Measurements from ENCODE around the gene IRF9. TPM values are rescaled to one million over a fixed set of nuclear protein-coding genes. Genes with fewer than 3 reads are reported as not detected.
A peak's percentile ranks its signal among the peaks of the same experiment; 100 is the strongest.

IRF9 gene
- total RNA-seq, 2 donors from 2014 or later = 106 to 190 TPM

- Mint-ChIP-seq H3K4me3 (peak overlapping the region; percentile 86), H3K27ac (peak overlapping the region; percentile 82), H3K36me3 (ENCODE audit: low read depth) (peaks cover 73% of the 10 kb centered on the region), H3K27me3 (no peaks in the 10 kb centered on the region), H3K4me1 (peaks cover 45% of the 10 kb centered on the region), H3K9me3 (no peaks in the 10 kb centered on the region)
- ATAC-seq (replicated peaks) = no peak
Observed at GRCh38 chr14:24138396-24139271, 22.4 kb upstream of the IRF9 start.

GRCh38 chr14:24139272-24139934 is 21.7 kb upstream of the IRF9 start:
- ATAC-seq (replicated peaks) = no peak

GRCh38 chr14:24141097-24141880 is 19.8 kb upstream of the IRF9 start, which contains the start of gene EMC9:
EMC9 (minus strand) TSS chr14:24141591; CDS start chr14:24141304, 287 bp downstream.
- ATAC-seq (replicated peaks) = peak; percentile 90
- Mint-ChIP-seq H3K27me3 (no peaks in the 10 kb centered on the region), H3K27ac (peak within 1 kb of the TSS; percentile 90), H3K9me3 (no peaks in the 10 kb centered on the region), H3K4me3 (peak within 1 kb of the TSS; percentile 86), H3K4me1 (peaks cover 55% of the 10 kb centered on the region), H3K36me3 (ENCODE audit: low read depth) (peaks cover 99% of the 10 kb centered on the region)

More at GRCh38 chr14:24139272-24139934, 21.7 kb upstream of the IRF9 start:
- Mint-ChIP-seq H3K4me3 (peak overlapping the region; percentile 86), H3K36me3 (ENCODE audit: low read depth) (peaks cover 80% of the 10 kb centered on the region), H3K27ac (peak overlapping the region; percentile 82), H3K27me3 (no peaks in the 10 kb centered on the region), H3K9me3 (no peaks in the 10 kb centered on the region), H3K4me1 (peaks cover 51% of the 10 kb centered on the region)

GRCh38 chr14:24143511-24143910 is 17.6 kb upstream of the IRF9 start:
- no peak for ATAC-seq (replicated peaks)
- Mint-ChIP-seq H3K9me3 (no peaks in the 10 kb centered on the region), H3K27ac (no peak overlapping the region), H3K4me3 (peak overlapping the region; percentile 86), H3K27me3 (no peaks in the 10 kb centered on the region), H3K36me3 (ENCODE audit: low read depth) (peaks cover 85% of the 10 kb centered on the region), H3K4me1 (peaks cover 46% of the 10 kb centered on the region)

GRCh38 chr14:24144451-24144850 is 16.6 kb upstream of the IRF9 start:
- peak overlapping the region; percentile 91 for H3K4me3 Mint-ChIP-seq
- peaks cover 46% of the 10 kb centered on the region for H3K4me1 Mint-ChIP-seq
- H3K27me3 Mint-ChIP-seq = no peaks in the 10 kb centered on the region
- no peak overlapping the region for H3K27ac Mint-ChIP-seq
- no peaks in the 10 kb centered on the region for H3K9me3 Mint-ChIP-seq
- peaks cover 85% of the 10 kb centered on the region for H3K36me3 Mint-ChIP-seq (ENCODE audit: low read depth)
- no peak for ATAC-seq (replicated peaks)

GRCh38 chr14:24145219-24145618 is 15.8 kb upstream of the IRF9 start:
- H3K27ac Mint-ChIP-seq = peak overlapping the region; percentile 85

GRCh38 chr14:24145690-24146452 is 15.2 kb upstream of the IRF9 start:
- no peak for ATAC-seq (replicated peaks)
- Mint-ChIP-seq H3K9me3 (no peaks in the 10 kb centered on the region), H3K27me3 (no peaks in the 10 kb centered on the region), H3K36me3 (ENCODE audit: low read depth) (peaks cover 85% of the 10 kb centered on the region), H3K4me1 (peaks cover 46% of the 10 kb centered on the region), H3K27ac (peak overlapping the region; percentile 85), H3K4me3 (peak overlapping the region; percentile 91)

More at GRCh38 chr14:24145219-24145618, 15.8 kb upstream of the IRF9 start:
- H3K27me3 Mint-ChIP-seq = no peaks in the 10 kb centered on the region
- peaks cover 85% of the 10 kb centered on the region for H3K36me3 Mint-ChIP-seq (ENCODE audit: low read depth)
- H3K4me3 Mint-ChIP-seq = peak overlapping the region; percentile 91
- ATAC-seq (replicated peaks) = no peak
- H3K9me3 Mint-ChIP-seq = no peaks in the 10 kb centered on the region
- H3K4me1 Mint-ChIP-seq = peaks cover 46% of the 10 kb centered on the region

- H3K27ac Mint-ChIP-seq = peak within 1 kb of the TSS; percentile 85
- H3K9me3 Mint-ChIP-seq = no peaks in the 10 kb centered on the region
- H3K4me1 Mint-ChIP-seq = peaks cover 46% of the 10 kb centered on the region
- ATAC-seq (replicated peaks) = peak; percentile 74
- H3K36me3 Mint-ChIP-seq (ENCODE audit: low read depth) = peaks cover 85% of the 10 kb centered on the region
- H3K27me3 Mint-ChIP-seq = no peaks in the 10 kb centered on the region
- peak within 1 kb of the TSS; percentile 91 for H3K4me3 Mint-ChIP-seq
Observed at GRCh38 chr14:24146453-24146977, 14.6 kb upstream of the IRF9 start, which contains the start of gene PSME2. PSME2 (minus strand) TSS chr14:24146610; CDS start chr14:24146581, 29 bp downstream.

- Mint-ChIP-seq H3K4me3 (peak within 1 kb of the TSS; percentile 91), H3K27ac (peak within 1 kb of the TSS; percentile 85), H3K4me1 (peaks cover 42% of the 10 kb centered on the region), H3K36me3 (ENCODE audit: low read depth) (peaks cover 85% of the 10 kb centered on the region), H3K27me3 (no peaks in the 10 kb centered on the region), H3K9me3 (no peaks in the 10 kb centered on the region)
- peak; percentile 91 for ATAC-seq (replicated peaks)
Observed at GRCh38 chr14:24146978-24147760, 13.9 kb upstream of the IRF9 start, which contains the start of gene RNF31. RNF31 (plus strand) TSS chr14:24147498; CDS start chr14:24147699, 201 bp downstream.

- ATAC-seq (replicated peaks) = no peak
- Mint-ChIP-seq H3K27me3 (no peaks in the 10 kb centered on the region), H3K27ac (peak overlapping the region; percentile 85), H3K36me3 (ENCODE audit: low read depth) (peaks cover 85% of the 10 kb centered on the region), H3K9me3 (no peaks in the 10 kb centered on the region), H3K4me3 (peak overlapping the region; percentile 91), H3K4me1 (peaks cover 38% of the 10 kb centered on the region)
Observed at GRCh38 chr14:24147761-24148428, 13.2 kb upstream of the IRF9 start.

- Mint-ChIP-seq H3K27me3 (no peaks in the 10 kb centered on the region), H3K36me3 (ENCODE audit: low read depth) (peaks cover 78% of the 10 kb centered on the region), H3K9me3 (no peaks in the 10 kb centered on the region), H3K4me1 (peaks cover 26% of the 10 kb centered on the region), H3K27ac (peak overlapping the region; percentile 85), H3K4me3 (peak overlapping the region; percentile 91)
- ATAC-seq (replicated peaks) = no peak
Observed at GRCh38 chr14:24149302-24149969, 11.6 kb upstream of the IRF9 start.

GRCh38 chr14:24150061-24150460 is 11.0 kb upstream of the IRF9 start:
- Mint-ChIP-seq H3K9me3 (no peaks in the 10 kb centered on the region), H3K27me3 (no peaks in the 10 kb centered on the region), H3K4me1 (peaks cover 23% of the 10 kb centered on the region), H3K4me3 (no peak overlapping the region), H3K27ac (no peak overlapping the region), H3K36me3 (ENCODE audit: low read depth) (peaks cover 78% of the 10 kb centered on the region)
- ATAC-seq (replicated peaks) = no peak

Data from activated T-helper 17 cell treated with anti-CD3 and anti-CD28 coated beads, Interleukin-2, amount 50 U/mL, for 72 hours (primary cell).